Measurements from ENCODE around the gene IER5L. TPM values are rescaled to one million over a fixed set of nuclear protein-coding genes. Genes with fewer than 3 reads are reported as not detected.
"Not testable (repeated sequence)": the region's sequence is repeated elsewhere in the genome, so short reads cannot be mapped to it uniquely, and the experiment has no call there.

IER5L gene
- total and polyA plus RNA-seq, 9 donors = 4.0 to 7.4 (median 6.6) TPM

DNA sequence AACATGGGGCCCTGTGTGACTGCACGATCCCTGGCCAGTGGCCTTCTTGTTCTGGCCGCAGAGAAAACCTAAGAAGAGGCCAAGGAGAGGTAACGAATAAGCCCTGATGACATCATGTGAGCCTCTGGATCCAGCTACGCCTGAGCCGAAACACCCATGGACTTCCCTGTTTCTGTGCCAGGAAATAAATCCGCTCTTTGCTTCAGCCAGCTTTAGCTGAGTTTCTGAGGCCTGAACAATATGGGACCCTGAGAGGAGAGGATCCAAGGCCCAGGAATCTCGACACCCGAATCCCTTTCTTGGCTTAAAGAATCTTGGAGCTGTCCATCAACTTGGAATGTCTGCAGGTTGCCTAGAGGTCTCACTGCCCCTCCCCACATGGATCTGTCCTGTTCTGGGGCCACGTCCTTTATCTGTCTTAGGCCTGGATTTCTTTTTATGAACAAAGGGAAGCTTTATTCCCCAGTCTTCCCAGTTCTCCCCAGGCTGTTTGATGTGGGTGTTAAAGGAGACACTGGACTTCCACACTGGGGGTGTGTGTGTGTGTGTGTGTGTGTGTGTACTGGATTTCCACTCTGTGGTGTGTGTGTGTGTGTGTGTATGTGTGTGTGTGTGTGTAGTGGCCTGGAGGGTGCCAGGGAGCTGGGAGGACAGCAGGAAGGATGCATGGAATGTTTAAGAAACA lies 13.7 kb downstream of the IER5L start:
- 9% methylated on average over 8 of the region's 9 CpGs for WGBS (ENCODE audit: insufficient coverage)
- Histone ChIP-seq H3K9me3 (replicated peaks; ENCODE audit: control insufficient read depth, low read depth, low read length) (peaks cover 3% of the 10 kb centered on the region), H3K36me3 (ENCODE audit: control insufficient read depth, insufficient read depth, low read length) (peaks cover 2% of the 10 kb centered on the region), H3K27ac (ENCODE audit: low read length) (peak overlapping the region; percentile 87), H3K4me3 (ENCODE audit: low read length) (no peak overlapping the region), H3K27me3 (ENCODE audit: control insufficient read depth, insufficient read depth, low read length) (no peaks in the 10 kb centered on the region), H3K4me1 (ENCODE audit: control insufficient read depth, insufficient read depth, low read length) (peaks cover 32% of the 10 kb centered on the region)
- peak; percentile 98 for DNase-seq

DNA sequence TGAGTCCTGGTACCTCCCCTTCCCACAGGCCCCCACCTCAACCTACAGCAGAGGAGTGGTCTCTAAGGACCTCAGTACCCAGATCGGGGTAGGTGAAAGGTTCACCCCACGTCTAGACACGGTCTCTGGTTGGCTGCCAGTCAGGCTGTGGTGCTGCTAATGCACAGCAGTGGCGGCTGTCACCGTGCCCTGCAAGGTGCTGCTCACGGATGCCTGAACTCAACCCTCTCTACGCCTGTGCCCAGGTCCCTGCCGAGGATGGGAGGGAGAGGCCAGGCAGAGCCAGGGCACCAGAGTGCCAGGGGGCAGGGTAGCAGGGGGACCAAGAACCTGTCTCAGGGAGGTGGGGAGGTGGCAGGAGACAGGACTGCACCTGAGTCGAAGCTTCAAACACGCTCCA lies 14.3 kb downstream of the IER5L start:
- Histone ChIP-seq H3K4me3 (ENCODE audit: low read length) (no peak overlapping the region), H3K27ac (ENCODE audit: low read length) (peak overlapping the region; percentile 87), H3K36me3 (ENCODE audit: control insufficient read depth, insufficient read depth, low read length) (peaks cover 2% of the 10 kb centered on the region), H3K9me3 (replicated peaks; ENCODE audit: control insufficient read depth, low read depth, low read length) (peaks cover 3% of the 10 kb centered on the region), H3K27me3 (ENCODE audit: control insufficient read depth, insufficient read depth, low read length) (no peaks in the 10 kb centered on the region), H3K4me1 (ENCODE audit: control insufficient read depth, insufficient read depth, low read length) (peaks cover 32% of the 10 kb centered on the region)
- DNase-seq = no peak
- WGBS (ENCODE audit: insufficient coverage) = 71% methylated on average over 4 of the region's 10 CpGs

DNA sequence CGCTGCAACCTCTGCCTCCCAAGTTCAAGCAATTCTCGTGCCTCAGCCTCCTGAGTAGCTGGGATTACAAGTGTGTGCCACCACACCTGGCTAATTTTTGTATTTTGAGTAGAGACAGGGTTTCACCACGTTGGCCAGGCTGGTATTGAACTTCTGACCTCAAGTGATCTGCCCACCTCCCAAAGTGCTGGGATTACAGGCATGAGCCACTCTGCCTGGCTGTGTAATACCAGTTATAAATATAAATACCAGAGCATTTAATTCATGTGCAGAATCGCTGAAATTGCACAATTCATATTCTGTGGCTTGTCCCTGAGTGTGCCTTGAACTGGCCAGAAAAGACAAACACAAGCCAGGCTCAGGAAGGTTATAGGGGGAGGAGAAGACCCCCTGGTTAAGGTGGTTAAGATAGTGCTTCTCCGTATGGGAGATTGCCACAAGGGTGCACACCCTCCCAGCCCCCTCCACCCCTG lies 14.8 kb downstream of the IER5L start:
- not testable (repeated sequence) for DNase-seq; H3K36me3 ChIP-seq (ENCODE audit: control insufficient read depth, insufficient read depth, low read length); H3K27ac ChIP-seq (ENCODE audit: low read length); H3K9me3 ChIP-seq (replicated peaks; ENCODE audit: control insufficient read depth, low read depth, low read length); H3K27me3 ChIP-seq (ENCODE audit: control insufficient read depth, insufficient read depth, low read length); H3K4me3 ChIP-seq (ENCODE audit: low read length)
- 100% methylated on average over 1 of the region's 5 CpGs for WGBS (ENCODE audit: insufficient coverage)
- peaks cover 32% of the 10 kb centered on the region for H3K4me1 ChIP-seq (ENCODE audit: control insufficient read depth, insufficient read depth, low read length)

DNA sequence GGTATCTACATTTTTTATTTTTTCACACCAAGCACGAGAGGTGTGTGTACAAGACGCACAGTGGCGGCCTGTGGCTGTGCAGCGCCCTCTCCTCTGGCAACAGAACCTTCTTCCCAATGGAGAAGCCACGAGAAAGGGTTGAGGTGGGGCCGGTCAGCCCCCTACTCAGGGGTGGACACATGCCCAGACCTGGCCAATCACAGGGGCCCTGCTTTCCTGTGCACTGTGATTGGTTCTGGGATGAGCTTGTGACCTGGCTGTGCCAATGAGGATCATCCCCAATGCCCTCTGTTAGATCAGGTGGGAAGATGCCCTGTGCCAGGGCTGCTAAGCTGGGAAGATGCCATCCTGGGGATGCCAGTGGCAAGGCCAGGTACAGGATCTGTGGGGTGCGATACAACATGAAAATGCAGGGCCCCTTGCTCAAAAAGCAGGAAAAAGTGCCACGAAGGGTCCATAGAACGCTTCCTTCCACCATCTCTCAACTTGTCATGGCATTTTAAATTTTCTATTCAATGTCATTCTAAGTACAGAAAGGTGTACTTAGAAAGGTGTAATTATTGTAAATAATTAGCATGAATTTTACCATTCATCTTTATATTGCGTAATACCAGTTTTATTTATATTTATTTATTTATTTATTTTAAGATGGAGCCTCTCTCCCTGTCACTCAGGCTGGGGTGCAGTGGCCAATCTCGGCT lies 15.4 kb downstream of the IER5L start:
- Histone ChIP-seq H3K27me3 (ENCODE audit: control insufficient read depth, insufficient read depth, low read length) (no peaks in the 10 kb centered on the region), H3K27ac (ENCODE audit: low read length) (no peak overlapping the region), H3K4me3 (ENCODE audit: low read length) (no peak overlapping the region), H3K9me3 (replicated peaks; ENCODE audit: control insufficient read depth, low read depth, low read length) (peaks cover 3% of the 10 kb centered on the region), H3K36me3 (ENCODE audit: control insufficient read depth, insufficient read depth, low read length) (peaks cover 2% of the 10 kb centered on the region), H3K4me1 (ENCODE audit: control insufficient read depth, insufficient read depth, low read length) (peaks cover 28% of the 10 kb centered on the region)
- 100% methylated on average over 1 of the region's 11 CpGs for WGBS (ENCODE audit: insufficient coverage)
- no peak for DNase-seq

DNA sequence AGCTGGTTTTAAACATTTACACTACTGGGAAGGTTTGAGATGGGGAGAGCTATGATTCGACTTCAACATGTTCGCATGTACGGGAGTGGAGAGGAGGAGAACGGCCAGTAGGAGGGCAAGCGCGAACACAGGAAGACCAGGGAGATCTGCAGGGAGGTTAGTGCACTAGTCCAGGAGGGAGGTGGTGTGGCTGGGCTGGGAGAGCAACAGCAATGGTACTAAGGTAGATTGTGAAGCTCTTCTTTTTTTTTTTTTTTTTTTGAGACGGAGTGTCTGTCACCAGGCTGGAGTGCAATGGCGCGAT lies 16.6 kb downstream of the IER5L start:
- DNase-seq = no peak
- Histone ChIP-seq H3K4me1 (ENCODE audit: control insufficient read depth, insufficient read depth, low read length) (peaks cover 17% of the 10 kb centered on the region), H3K36me3 (ENCODE audit: control insufficient read depth, insufficient read depth, low read length) (peaks cover 2% of the 10 kb centered on the region), H3K27me3 (ENCODE audit: control insufficient read depth, insufficient read depth, low read length) (no peaks in the 10 kb centered on the region), H3K4me3 (ENCODE audit: low read length) (no peak overlapping the region), H3K27ac (ENCODE audit: low read length) (no peak overlapping the region), H3K9me3 (replicated peaks; ENCODE audit: control insufficient read depth, low read depth, low read length) (peaks cover 3% of the 10 kb centered on the region)
- WGBS (ENCODE audit: insufficient coverage) = 87% methylated on average over 9 of the region's 9 CpGs

DNA sequence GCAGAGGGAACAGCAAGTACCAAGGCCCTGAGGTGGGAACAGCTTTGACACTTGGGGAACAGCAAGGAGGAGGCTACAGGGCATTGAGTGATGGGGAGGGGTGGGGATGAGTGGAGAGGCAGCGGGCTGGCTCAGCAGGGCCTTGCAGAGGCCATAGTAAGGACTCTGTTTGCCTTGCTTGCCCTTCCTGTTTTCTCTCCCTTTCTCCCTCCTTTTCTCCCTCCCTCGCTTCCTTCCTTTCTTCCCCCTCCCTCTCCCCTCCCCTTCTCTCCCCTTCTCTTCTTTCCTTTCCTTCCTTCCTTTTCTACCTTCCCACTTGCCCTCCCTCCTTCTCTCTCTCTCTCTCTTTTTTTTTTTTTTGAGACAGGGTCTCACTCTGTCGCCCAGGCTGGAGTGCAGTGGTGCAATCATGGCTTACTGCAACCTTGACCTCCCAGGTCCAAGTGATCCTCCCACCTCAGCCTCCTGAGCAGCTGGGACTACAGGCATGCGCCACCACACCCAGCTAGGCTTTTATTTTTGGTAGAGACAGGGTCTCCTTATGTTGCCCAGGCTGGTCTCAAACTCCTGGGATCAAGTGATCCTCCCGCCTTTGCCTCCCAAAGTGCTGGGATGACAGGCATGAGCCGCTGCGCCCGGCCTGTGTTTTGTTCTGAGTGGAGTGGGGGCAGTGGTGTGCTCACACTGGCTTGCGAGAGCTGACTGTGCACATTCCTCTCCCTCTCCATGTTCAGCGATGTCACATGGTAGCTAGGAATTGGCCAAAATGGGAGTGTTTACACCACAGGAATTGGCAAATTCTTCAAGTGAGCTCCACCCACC lies 17.1 kb downstream of the IER5L start:
- peak; percentile 52 for DNase-seq

DNA sequence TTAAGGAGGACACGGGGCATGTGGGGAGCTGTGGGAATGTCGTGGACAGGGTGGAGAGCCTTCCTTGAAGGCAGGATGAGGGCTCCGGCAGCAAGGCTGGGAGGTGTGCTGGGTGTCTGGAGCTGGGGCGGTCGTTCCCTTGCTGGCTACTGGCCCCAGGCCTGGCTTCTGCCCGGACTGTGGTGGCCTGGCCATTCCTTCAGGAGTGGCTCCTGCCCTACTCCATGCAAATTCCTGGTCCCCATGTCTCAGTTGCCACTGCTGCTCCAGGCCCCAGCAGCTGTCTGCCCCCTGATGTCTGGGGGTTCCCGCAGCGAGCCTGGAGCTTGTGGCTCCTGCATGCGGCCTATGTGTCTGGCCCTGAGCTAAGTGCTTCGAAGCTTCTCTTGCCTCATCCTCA lies 21.9 kb downstream of the IER5L start:
- no peak overlapping the region for H3K4me3 ChIP-seq (ENCODE audit: low read length)
- H3K36me3 ChIP-seq (ENCODE audit: control insufficient read depth, insufficient read depth, low read length) = peaks cover 11% of the 10 kb centered on the region
- WGBS (ENCODE audit: insufficient coverage) = 84% methylated on average over 10 of the region's 10 CpGs
- no peak for DNase-seq
- H3K9me3 ChIP-seq (replicated peaks; ENCODE audit: control insufficient read depth, low read depth, low read length) = no peaks in the 10 kb centered on the region
- no peak overlapping the region for H3K27ac ChIP-seq (ENCODE audit: low read length)
- H3K4me1 ChIP-seq (ENCODE audit: control insufficient read depth, insufficient read depth, low read length) = no peaks in the 10 kb centered on the region
- H3K27me3 ChIP-seq (ENCODE audit: control insufficient read depth, insufficient read depth, low read length) = no peaks in the 10 kb centered on the region

More for the DNA sequence above, 17.1 kb downstream of the IER5L start:
- WGBS (ENCODE audit: insufficient coverage) = 89% methylated on average over 1 of the region's 10 CpGs
- Histone ChIP-seq H3K27ac (ENCODE audit: low read length) (no peak overlapping the region), H3K27me3 (ENCODE audit: control insufficient read depth, insufficient read depth, low read length) (no peaks in the 10 kb centered on the region), H3K36me3 (ENCODE audit: control insufficient read depth, insufficient read depth, low read length) (peaks cover 2% of the 10 kb centered on the region), H3K4me1 (ENCODE audit: control insufficient read depth, insufficient read depth, low read length) (peaks cover 15% of the 10 kb centered on the region), H3K9me3 (replicated peaks; ENCODE audit: control insufficient read depth, low read depth, low read length) (peaks cover 3% of the 10 kb centered on the region), H3K4me3 (ENCODE audit: low read length) (no peak overlapping the region)

DNA sequence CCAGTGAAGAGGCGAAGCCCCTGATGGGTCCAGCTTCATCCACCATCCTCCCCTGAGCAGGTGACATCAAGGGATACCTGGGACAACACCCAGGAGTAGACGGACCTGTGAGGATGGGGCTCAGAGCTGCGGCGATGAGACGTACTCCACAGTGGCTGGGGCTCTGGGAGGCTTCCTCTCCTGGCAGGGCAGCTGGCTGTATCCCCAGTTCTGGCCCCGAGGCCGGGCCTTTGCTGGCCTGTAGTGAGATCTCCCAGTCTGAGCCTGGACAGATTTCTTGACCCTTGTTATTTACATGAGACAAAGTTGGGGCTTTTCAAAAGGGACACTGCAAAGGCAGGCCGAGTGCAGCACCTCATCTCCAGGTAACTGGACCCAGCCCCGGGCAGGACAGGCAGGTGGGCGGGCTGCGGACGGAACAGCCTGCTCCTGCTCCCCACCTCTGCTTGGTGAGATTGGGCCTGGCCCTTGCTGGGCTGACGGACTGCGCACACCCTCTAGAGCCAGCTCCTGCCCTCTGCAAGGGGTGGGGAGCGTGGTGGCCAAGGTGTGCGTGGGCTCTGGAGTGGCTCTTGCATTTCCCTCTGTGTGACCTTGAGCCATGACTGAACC lies 23.1 kb downstream of the IER5L start:
- Histone ChIP-seq H3K27me3 (ENCODE audit: control insufficient read depth, insufficient read depth, low read length) (no peaks in the 10 kb centered on the region), H3K36me3 (ENCODE audit: control insufficient read depth, insufficient read depth, low read length) (peaks cover 22% of the 10 kb centered on the region), H3K9me3 (replicated peaks; ENCODE audit: control insufficient read depth, low read depth, low read length) (no peaks in the 10 kb centered on the region), H3K4me1 (ENCODE audit: control insufficient read depth, insufficient read depth, low read length) (no peaks in the 10 kb centered on the region), H3K27ac (ENCODE audit: low read length) (no peak overlapping the region), H3K4me3 (ENCODE audit: low read length) (no peak overlapping the region)
- DNase-seq = no peak
- WGBS (ENCODE audit: insufficient coverage) = 78% methylated on average over 15 of the region's 16 CpGs

DNA sequence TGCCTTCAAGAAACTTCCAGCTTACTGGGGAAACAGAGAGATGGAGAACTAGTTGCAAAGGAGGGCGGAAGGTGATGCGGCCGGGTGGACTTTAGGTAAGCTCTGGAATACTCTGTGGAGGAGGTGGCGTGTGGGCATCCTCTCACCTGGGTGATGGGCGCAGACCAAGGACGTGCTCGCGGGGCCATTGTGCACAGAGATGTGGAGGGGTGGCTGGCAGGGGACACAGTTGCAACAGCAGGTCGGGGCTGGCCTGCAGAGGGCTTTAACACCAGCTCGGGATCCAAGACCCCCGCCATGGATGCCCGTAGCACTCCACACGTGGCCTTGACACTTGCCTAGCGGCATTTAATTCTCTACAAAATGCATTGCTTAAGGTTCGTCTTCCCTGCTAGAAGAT lies 26.6 kb downstream of the IER5L start:
- H3K4me1 ChIP-seq (ENCODE audit: control insufficient read depth, insufficient read depth, low read length) = peaks cover 30% of the 10 kb centered on the region
- no peak overlapping the region for H3K4me3 ChIP-seq (ENCODE audit: low read length)
- whole genome bisulfite sequencing (ENCODE audit: insufficient coverage) = 90% methylated on average over 15 of the region's 15 CpGs
- no peak overlapping the region for H3K27ac ChIP-seq (ENCODE audit: low read length)
- no peaks in the 10 kb centered on the region for H3K27me3 ChIP-seq (ENCODE audit: control insufficient read depth, insufficient read depth, low read length)
- H3K36me3 ChIP-seq (ENCODE audit: control insufficient read depth, insufficient read depth, low read length) = peaks cover 52% of the 10 kb centered on the region
- DNase-seq = no peak
- no peaks in the 10 kb centered on the region for H3K9me3 ChIP-seq (replicated peaks; ENCODE audit: control insufficient read depth, low read depth, low read length)

Measured in muscle of leg (tissue), 11 donors.